ENCODE data around the gene CCL15. TPM values are rescaled to one million over a fixed set of nuclear protein-coding genes. Genes with fewer than 3 reads are reported as not detected.

The CCL15 gene
- total and polyA plus RNA-seq, 2 of the 13 experiments (the other 11 are each of a cell fraction or from before 2014, with no cell fraction given): 29.2 to 45.9 TPM

- peak; percentile 78 for DNase-seq (ENCODE audit: low spot score)
- 2% methylated on average over 6 of the region's 6 CpGs for WGBS (ENCODE audit: low lambda C conversion rate)
- H3K27me3 ChIP-seq (ENCODE audit: control insufficient read depth in 1 of 2, insufficient read depth in 2 of 2, low read length in 2 of 2): no peaks in the 10 kb centered on the region; a peak in 1 of 5 replicates
- no peak for FAIRE-seq
- peak overlapping the region; percentile 88 for H3K27ac ChIP-seq (ENCODE audit: extremely low read length, insufficient read depth, low read length)
- intact Hi-C loops (cut with micrococcal nuclease; ENCODE audit: unreplicated experiment) (loop anchor here (1.0 to 5.0 kb wide), 2 partner anchors 27 to 168 kb away; no protein-coding TSS in a partner anchor), in situ Hi-C loops (cut with HindIII; ENCODE audit: extremely low pct_ligation_motif_present, low pct_unique_long_range_greater_than_20kb) (loop anchor here (10.0 kb wide), 1 partner anchor 64 kb away; the partner anchor contains the start of gene CCL18)
- ChIA-PET CTCF (ENCODE audit: low intra/inter-chr PET ratio, low total read pairs) (interaction anchor here (0.9 kb wide), 1 partner anchor 19 kb away, joined by 4 read pairs; no protein-coding TSS in a partner anchor), POLR2A (interaction anchor here (0.9 to 5.9 kb wide), 11 partner anchors 8 to 31 kb away, joined by 3 to 131 read pairs (median 7); partner anchors contain the start of gene CCL16)
- peaks cover 12% of the 10 kb centered on the region for H3K79me2 ChIP-seq (ENCODE audit: insufficient read depth, low read length)
- H4K20me1 ChIP-seq (ENCODE audit: insufficient read depth, low read length): no peaks in the 10 kb centered on the region
- H3K4me3 ChIP-seq (replicated peaks in 1 of 3; ENCODE audit: insufficient read depth in 1 of 3, low read depth in 2 of 3, low read length in 3 of 3): peak overlapping the region; percentile 73 to 78 (median 76)
- ATAC-seq: peak; percentile 64
- BruUV-seq (replicated peaks): no TSS peak
- no peak overlapping the region for H2AFZ ChIP-seq (ENCODE audit: low read length)
- peak overlapping the region; percentile 91 for H3K4me2 ChIP-seq (ENCODE audit: low read depth, low read length)
- H3K9me3 ChIP-seq (ENCODE audit: low read length): no peaks in the 10 kb centered on the region
- peaks cover 5 to 10% of the 10 kb centered on the region in 2 experiments; a peak in 4 of 5 replicates for H3K36me3 ChIP-seq (replicated peaks in 1 of 2; ENCODE audit: control insufficient read depth in 1 of 2, insufficient read depth in 2 of 2, low read length in 2 of 2)
- H3K4me1 ChIP-seq (ENCODE audit: insufficient read depth, low read length): peaks cover 58% of the 10 kb centered on the region
- H3K9ac ChIP-seq (ENCODE audit: insufficient read depth, low read depth, low read length): peak overlapping the region; percentile 82
- TF ChIP-seq ZNF749 (CRISPR knock-in tag; IDR thresholded peaks at IDR 0.05; ENCODE audit: borderline replicate concordance): no peak
- 0 out of 2 replicates have a peak, but pooled peaks have one; percentile 23 for TF ChIP-seq PITX1 (CRISPR knock-in tag; IDR thresholded peaks at IDR 0.05)
- no peak for TF ChIP-seq SMARCE1 (IDR thresholded peaks at IDR 0.05; ENCODE audit: borderline replicate concordance)
- TF ChIP-seq ZNF75D (CRISPR knock-in tag; IDR thresholded peaks at IDR 0.05; ENCODE audit: borderline replicate concordance): no peak
- TF ChIP-seq MLXIP (CRISPR knock-in tag; IDR thresholded peaks at IDR 0.05; ENCODE audit: borderline replicate concordance): no peak
- no peak for TF ChIP-seq ZNF781 (CRISPR knock-in tag; IDR thresholded peaks at IDR 0.05; ENCODE audit: borderline replicate concordance, not compliant biosample characterization)
- TF ChIP-seq ZNF629 (CRISPR knock-in tag; conservative IDR thresholded peaks at IDR 0.05): no peak
- TF ChIP-seq ZNF678 (CRISPR knock-in tag; IDR thresholded peaks at IDR 0.05): no peak
- TF ChIP-seq MLX (CRISPR knock-in tag; IDR thresholded peaks at IDR 0.05): no peak
- no peak for TF ChIP-seq ZNF326 (CRISPR knock-in tag; IDR thresholded peaks at IDR 0.05; ENCODE audit: borderline replicate concordance)
- no peak for TF ChIP-seq KAT2B (IDR thresholded peaks at IDR 0.05; ENCODE audit: borderline replicate concordance, low read depth, low read length)
- TF ChIP-seq NR1H2 (CRISPR knock-in tag; IDR thresholded peaks at IDR 0.05; ENCODE audit: borderline replicate concordance, low read depth): no peak
- TF ChIP-seq ESRRA (CRISPR knock-in tag; IDR thresholded peaks at IDR 0.05; ENCODE audit: low read depth): peak; percentile 81
- TF ChIP-seq, protein P1, sequence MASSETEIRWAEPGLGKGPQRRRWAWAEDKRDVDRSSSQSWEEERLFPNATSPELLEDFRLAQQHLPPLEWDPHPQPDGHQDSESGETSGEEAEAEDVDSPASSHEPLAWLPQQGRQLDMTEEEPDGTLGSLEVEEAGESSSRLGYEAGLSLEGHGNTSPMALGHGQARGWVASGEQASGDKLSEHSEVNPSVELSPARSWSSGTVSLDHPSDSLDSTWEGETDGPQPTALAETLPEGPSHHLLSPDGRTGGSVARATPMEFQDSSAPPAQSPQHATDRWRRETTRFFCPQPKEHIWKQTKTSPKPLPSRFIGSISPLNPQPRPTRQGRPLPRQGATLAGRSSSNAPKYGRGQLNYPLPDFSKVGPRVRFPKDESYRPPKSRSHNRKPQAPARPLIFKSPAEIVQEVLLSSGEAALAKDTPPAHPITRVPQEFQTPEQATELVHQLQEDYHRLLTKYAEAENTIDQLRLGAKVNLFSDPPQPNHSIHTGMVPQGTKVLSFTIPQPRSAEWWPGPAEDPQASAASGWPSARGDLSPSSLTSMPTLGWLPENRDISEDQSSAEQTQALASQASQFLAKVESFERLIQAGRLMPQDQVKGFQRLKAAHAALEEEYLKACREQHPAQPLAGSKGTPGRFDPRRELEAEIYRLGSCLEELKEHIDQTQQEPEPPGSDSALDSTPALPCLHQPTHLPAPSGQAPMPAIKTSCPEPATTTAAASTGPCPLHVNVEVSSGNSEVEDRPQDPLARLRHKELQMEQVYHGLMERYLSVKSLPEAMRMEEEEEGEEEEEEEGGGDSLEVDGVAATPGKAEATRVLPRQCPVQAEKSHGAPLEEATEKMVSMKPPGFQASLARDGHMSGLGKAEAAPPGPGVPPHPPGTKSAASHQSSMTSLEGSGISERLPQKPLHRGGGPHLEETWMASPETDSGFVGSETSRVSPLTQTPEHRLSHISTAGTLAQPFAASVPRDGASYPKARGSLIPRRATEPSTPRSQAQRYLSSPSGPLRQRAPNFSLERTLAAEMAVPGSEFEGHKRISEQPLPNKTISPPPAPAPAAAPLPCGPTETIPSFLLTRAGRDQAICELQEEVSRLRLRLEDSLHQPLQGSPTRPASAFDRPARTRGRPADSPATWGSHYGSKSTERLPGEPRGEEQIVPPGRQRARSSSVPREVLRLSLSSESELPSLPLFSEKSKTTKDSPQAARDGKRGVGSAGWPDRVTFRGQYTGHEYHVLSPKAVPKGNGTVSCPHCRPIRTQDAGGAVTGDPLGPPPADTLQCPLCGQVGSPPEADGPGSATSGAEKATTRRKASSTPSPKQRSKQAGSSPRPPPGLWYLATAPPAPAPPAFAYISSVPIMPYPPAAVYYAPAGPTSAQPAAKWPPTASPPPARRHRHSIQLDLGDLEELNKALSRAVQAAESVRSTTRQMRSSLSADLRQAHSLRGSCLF (CRISPR knock-in tag; IDR thresholded peaks at IDR 0.05; ENCODE audit: borderline replicate concordance): no peak
Measured at GRCh38 chr17:36000732-36001109, 632 bp downstream of the CCL15 start.
